HepG2 (cell line): ENCODE measurements around the gene KEL. TPM values are rescaled to one million over a fixed set of nuclear protein-coding genes. Genes with fewer than 3 reads are reported as not detected.

Source experiments
- ATAC-seq: fragments of 200-7000 bp; cut with Tn5 transposase; 3 replicates; pipeline ENCODE4 v1.9.1; 2020; ENCODE audit warnings: mild to moderate bottlenecking, moderate library complexity
- BruUV-seq: library from RNA; stranded (reverse); fragments of 400-500 nt; replicated peaks from 2 replicates; lab custom pipeline; 2021; lab: Mats Ljungman, UMichigan
- CTCF ChIA-PET: fragments of 300-600 bp; formaldehyde crosslinking; extraction: SDS; loops from one replicate; lab custom pipeline; 2021; ENCODE audit warnings: low total read pairs, inconsistent platforms, low intra/inter-chr PET ratio; lab: Yijun Ruan, JAX
- POLR2A ChIA-PET: fragments of 350-600 bp; sonication (Branson Sonifier 250); formaldehyde crosslinking; loops from one replicate; lab custom pipeline; 2020; ENCODE audit warnings: antibody characterized with exemption, inconsistent platforms; lab: Yijun Ruan, JAX
- DNase-seq: peaks from one replicate; pipeline ENCODE4 v3.0.0-alpha.2; 2015; ENCODE audit warnings: low spot score
- FAIRE-seq: peaks from 3 replicates; lab custom pipeline; 2011; peaks lifted over from hg19 to GRCh38; lab: Jason Lieb, UNC
- H2AFZ ChIP-seq: one replicate; pipeline ENCODE4 v1.6.1; 2011; ENCODE audit warnings: low read length, inconsistent platforms
- H3K27ac ChIP-seq: fragments of 300-600 bp; 3 replicates; pipeline ENCODE4 v1.8.0; 2011; ENCODE audit warnings: mixed run types, mild to moderate bottlenecking, mixed read lengths, low read length, inconsistent platforms; ENCODE audit not compliant: insufficient read depth; ENCODE audit errors: extremely low read length
- H3K27me3 ChIP-seq, 2 experiments: fragments of 200-600 bp in 1 of 2; 2 replicates in 1 of 2; 3 replicates in 1 of 2; pipeline versions ENCODE4 v1.6.0 to v1.8.0; 2011; ENCODE audit warnings: low read length in 2 of 2, mild to moderate bottlenecking in 2 of 2, moderate library complexity in 2 of 2, inconsistent platforms in 1 of 2; ENCODE audit not compliant: insufficient read depth in 2 of 2, control insufficient read depth in 1 of 2
- H3K36me3 ChIP-seq, 2 experiments: fragments of 200-600 bp in 1 of 2; replicated peaks in 1 of 2; 2 replicates in 1 of 2; 3 replicates in 1 of 2; pipeline versions ENCODE4 v1.5.1 to v1.8.0; 2011; ENCODE audit warnings: low read length in 2 of 2, inconsistent platforms in 1 of 2; ENCODE audit not compliant: insufficient read depth in 2 of 2, control insufficient read depth in 1 of 2
- H3K4me1 ChIP-seq: 2 replicates; pipeline ENCODE4 v1.5.1; 2012; ENCODE audit warnings: low read length, inconsistent platforms; ENCODE audit not compliant: insufficient read depth
- H3K4me2 ChIP-seq: 2 replicates; pipeline ENCODE4 v1.6.0; 2011; ENCODE audit warnings: low read depth, low read length, inconsistent platforms
- H3K4me3 ChIP-seq, 3 experiments: fragments of 200-600 bp in 1 of 3; sonication (generic), shearing (Covaris generic) in 1 of 3; replicated peaks in 1 of 3; 2 replicates each; pipeline ENCODE4 v1.5.1; 2011 to 2016; ENCODE audit warnings: low read length in 3 of 3, inconsistent platforms in 2 of 3, low read depth in 2 of 3, mild to moderate bottlenecking in 2 of 3, control low read depth in 1 of 3, mixed read lengths in 1 of 3; ENCODE audit not compliant: insufficient read depth in 1 of 3
- H3K79me2 ChIP-seq: one replicate; pipeline ENCODE4 v1.6.1; 2011; ENCODE audit warnings: low read length, inconsistent platforms; ENCODE audit not compliant: insufficient read depth
- H3K9ac ChIP-seq: 2 replicates; pipeline ENCODE4 v1.6.0; 2011; ENCODE audit warnings: mild to moderate bottlenecking, low read depth, low read length, inconsistent platforms; ENCODE audit not compliant: insufficient read depth
- H3K9me3 ChIP-seq: 2 replicates; pipeline ENCODE4 v1.5.1; 2012; ENCODE audit warnings: mild to moderate bottlenecking, low read length
- H4K20me1 ChIP-seq: 2 replicates; pipeline ENCODE4 v1.6.0; 2011; ENCODE audit warnings: inconsistent platforms, mild to moderate bottlenecking, low read length, moderate library complexity; ENCODE audit not compliant: insufficient read depth
- ELF3 ChIP-seq: IDR thresholded peaks from 2 replicates; pipeline ENCODE4 v1.6.1; 2016; ENCODE audit warnings: missing genetic modification reagents, missing compliant biosample characterization
- FLYWCH1 ChIP-seq: sonication (generic); formaldehyde crosslinking; IDR thresholded peaks from 2 replicates; pipeline ENCODE4 v1.8.1; 2023; ENCODE audit warnings: mild to moderate bottlenecking, missing genetic modification reagents
- NONO ChIP-seq, 2 experiments: fragments of 450-650 bp in 1 of 2; sonication (generic) in 1 of 2; formaldehyde crosslinking in 1 of 2; IDR thresholded peaks in 1 of 2; conservative IDR thresholded peaks in 1 of 2; 2 replicates each; pipeline versions ENCODE4 v1.6.1 to v1.8.0; 2017 to 2022; ENCODE audit warnings: mild to moderate bottlenecking in 1 of 2, missing genetic modification reagents in 1 of 2, moderate library complexity in 1 of 2
- PAX8 ChIP-seq: sonication (generic); formaldehyde crosslinking; IDR thresholded peaks from 2 replicates; pipeline ENCODE4 v1.8.0; 2022; ENCODE audit warnings: mild to moderate bottlenecking, missing genetic modification reagents, borderline replicate concordance
- TRIM24 ChIP-seq: sonication (generic); formaldehyde crosslinking; IDR thresholded peaks from 2 replicates; pipeline ENCODE4 v1.8.0; 2022; ENCODE audit warnings: mild to moderate bottlenecking, missing genetic modification reagents
- ZNF253 ChIP-seq: sonication (generic); formaldehyde crosslinking; IDR thresholded peaks from 2 replicates; pipeline ENCODE4 v1.8.0; 2022; ENCODE audit warnings: mild to moderate bottlenecking, missing genetic modification reagents, borderline replicate concordance
- ZNF44 ChIP-seq: sonication (generic); formaldehyde crosslinking; IDR thresholded peaks from 2 replicates; pipeline ENCODE4 v1.5.1; 2020; ENCODE audit warnings: mild to moderate bottlenecking, missing genetic modification reagents
- ZNF558 ChIP-seq: sonication (generic); formaldehyde crosslinking; IDR thresholded peaks from 2 replicates; pipeline ENCODE4 v1.9.0; 2022; ENCODE audit warnings: mild to moderate bottlenecking, missing genetic modification reagents, borderline replicate concordance
- ZNF746 ChIP-seq: sonication (generic); formaldehyde crosslinking; IDR thresholded peaks from 2 replicates; pipeline ENCODE4 v1.8.0; 2022; ENCODE audit warnings: mild to moderate bottlenecking, missing genetic modification reagents
- WGBS: methylation state at CpG from one replicate; pipeline ENCODE4 v1.1.6; 2017; ENCODE audit warnings: low lambda C conversion rate; 5-methylcytosine and 5-hydroxymethylcytosine counted together
- in situ Hi-C: cut with HindIII; loops from 2 replicates; pipeline ENCODE4 v1.10.0; 2017; ENCODE audit warnings: low pct_unique_long_range_greater_than_20kb; ENCODE audit not compliant: extremely low pct_ligation_motif_present
- intact Hi-C: fragments of 100-400 bp; cut with micrococcal nuclease; formaldehyde crosslinking; loops from one replicate; pipeline ENCODE4 v1.10.0; 2022; ENCODE audit not compliant: unreplicated experiment
- polyA plus RNA-seq, 8 experiments: library from polyadenylated mRNA; depleted of rRNA in 3 of 8; stranded (reverse) in 7 of 8; unstranded in 1 of 8; fragments of >200 nt; fragmentation: Illumina TruSeq in 4 of 8; extraction: Trizol in 4 of 8; gene quantifications; 2 replicates each; pipeline versions ENCODE4 v1.2.1 to v1.2.3, GENCODE V29; 2011 to 2016; ENCODE audit warnings: low read depth in 4 of 8, missing spikeins in 1 of 8, mixed read lengths in 1 of 8; ENCODE audit not compliant: insufficient read depth in 1 of 8
- total RNA-seq, 5 experiments: library from RNA; depleted of rRNA; stranded (reverse); fragments of >200 nt; fragmentation: Illumina TruSeq; extraction: Trizol; gene quantifications; 2 replicates each; pipeline ENCODE4 v1.2.3, GENCODE V29; 2016; ENCODE audit warnings: low read depth in 1 of 5
- TF ChIP-seq, protein P1 (sequence below): sonication (generic); formaldehyde crosslinking; IDR thresholded peaks from 2 replicates; pipeline ENCODE4 v1.4.0; 2020; ENCODE audit warnings: low read depth, mild to moderate bottlenecking, missing genetic modification reagents
- TF ChIP-seq, protein P2 (sequence below): sonication (generic); formaldehyde crosslinking; IDR thresholded peaks from 2 replicates; pipeline ENCODE4 v1.8.1; 2023; ENCODE audit warnings: mild to moderate bottlenecking, missing genetic modification reagents, borderline replicate concordance
- TF ChIP-seq, protein P3 (sequence below): sonication (generic); formaldehyde crosslinking; IDR thresholded peaks from 2 replicates; pipeline ENCODE4 v1.4.0; 2020; ENCODE audit warnings: missing genetic modification reagents
- TF ChIP-seq, protein P4 (sequence below): sonication (generic); formaldehyde crosslinking; IDR thresholded peaks from 2 replicates; pipeline ENCODE4; 2020; ENCODE audit warnings: missing genetic modification reagents, mild to moderate bottlenecking, borderline replicate concordance

The KEL gene
- total and polyA plus RNA-seq, 2 of the 13 experiments (the other 11 are each of a cell fraction or from before 2014, with no cell fraction given): 0.03 TPM; not detected in 1

DNA sequence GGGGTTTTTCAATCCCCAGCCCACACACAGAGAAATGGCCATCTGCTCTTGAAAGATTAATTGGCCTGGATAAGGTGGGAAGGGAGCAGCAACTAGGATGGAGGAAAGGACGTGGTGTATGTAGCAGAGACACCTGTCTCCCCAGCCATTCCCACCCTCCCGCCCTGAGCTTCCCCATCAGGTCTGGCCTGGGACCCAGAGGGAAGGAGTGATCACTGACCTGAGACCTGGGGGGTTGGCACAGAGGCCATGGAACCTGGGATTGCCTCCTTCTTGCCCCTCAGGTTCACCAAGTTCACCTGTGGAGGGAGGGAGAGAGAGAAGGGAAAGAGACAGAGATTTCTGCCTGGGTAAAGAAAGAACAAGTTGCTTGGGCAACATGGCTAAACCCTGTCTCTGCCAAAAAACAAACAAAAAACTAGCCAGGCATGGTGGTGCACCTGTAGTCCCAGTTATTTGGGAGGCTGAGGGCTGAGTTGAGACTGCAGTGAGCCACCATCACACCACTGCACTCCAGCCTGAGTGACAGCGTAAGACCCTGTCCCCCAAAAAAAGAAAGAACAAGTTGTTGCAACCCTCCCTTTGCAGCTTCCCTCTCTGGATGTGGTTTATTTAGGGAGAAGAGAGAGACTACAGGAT is 65.3 kb downstream of the KEL start:
- Histone ChIP-seq H3K36me3 (no peaks in the 10 kb centered on the region), H3K4me3 (no peak overlapping the region), H3K27me3 (no peaks in the 10 kb centered on the region; a peak in 1 of 5 replicates), H3K27ac (no peak overlapping the region), H4K20me1 (no peaks in the 10 kb centered on the region), H2AFZ (no peak overlapping the region), H3K4me1 (no peaks in the 10 kb centered on the region), H3K79me2 (no peaks in the 10 kb centered on the region), H3K9ac (no peak overlapping the region), H3K9me3 (no peaks in the 10 kb centered on the region), H3K4me2 (no peak overlapping the region)
- FAIRE-seq: no peak
- CTCF ChIA-PET: no interaction called here
- POLR2A ChIA-PET: no interaction called here
- DNase-seq: no peak
- WGBS: 33% methylated on average over 3 of the region's 3 CpGs
- no TSS peak for BruUV-seq
- TF ChIP-seq PAX8 (CRISPR knock-in tag) (no peak), ZNF253 (no peak), ZNF558 (CRISPR knock-in tag) (no peak), ZNF746 (no peak), NONO (IDR thresholded peaks at IDR 0.05) (no peak), NONO (CRISPR knock-in tag; conservative IDR thresholded peaks at IDR 0.05) (no peak), ELF3 (CRISPR knock-in tag) (no peak), TRIM24 (CRISPR knock-in tag) (no peak), ZNF44 (CRISPR knock-in tag) (no peak), FLYWCH1 (CRISPR knock-in tag) (no peak)
- TF ChIP-seq, protein P1, sequence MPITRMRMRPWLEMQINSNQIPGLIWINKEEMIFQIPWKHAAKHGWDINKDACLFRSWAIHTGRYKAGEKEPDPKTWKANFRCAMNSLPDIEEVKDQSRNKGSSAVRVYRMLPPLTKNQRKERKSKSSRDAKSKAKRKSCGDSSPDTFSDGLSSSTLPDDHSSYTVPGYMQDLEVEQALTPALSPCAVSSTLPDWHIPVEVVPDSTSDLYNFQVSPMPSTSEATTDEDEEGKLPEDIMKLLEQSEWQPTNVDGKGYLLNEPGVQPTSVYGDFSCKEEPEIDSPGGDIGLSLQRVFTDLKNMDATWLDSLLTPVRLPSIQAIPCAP: no peak
- TF ChIP-seq, protein P2, sequence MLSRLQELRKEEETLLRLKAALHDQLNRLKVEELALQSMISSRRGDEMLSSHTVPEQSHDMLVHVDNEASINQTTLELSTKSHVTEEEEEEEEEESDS (CRISPR knock-in tag): no peak
- TF ChIP-seq, protein P3, sequence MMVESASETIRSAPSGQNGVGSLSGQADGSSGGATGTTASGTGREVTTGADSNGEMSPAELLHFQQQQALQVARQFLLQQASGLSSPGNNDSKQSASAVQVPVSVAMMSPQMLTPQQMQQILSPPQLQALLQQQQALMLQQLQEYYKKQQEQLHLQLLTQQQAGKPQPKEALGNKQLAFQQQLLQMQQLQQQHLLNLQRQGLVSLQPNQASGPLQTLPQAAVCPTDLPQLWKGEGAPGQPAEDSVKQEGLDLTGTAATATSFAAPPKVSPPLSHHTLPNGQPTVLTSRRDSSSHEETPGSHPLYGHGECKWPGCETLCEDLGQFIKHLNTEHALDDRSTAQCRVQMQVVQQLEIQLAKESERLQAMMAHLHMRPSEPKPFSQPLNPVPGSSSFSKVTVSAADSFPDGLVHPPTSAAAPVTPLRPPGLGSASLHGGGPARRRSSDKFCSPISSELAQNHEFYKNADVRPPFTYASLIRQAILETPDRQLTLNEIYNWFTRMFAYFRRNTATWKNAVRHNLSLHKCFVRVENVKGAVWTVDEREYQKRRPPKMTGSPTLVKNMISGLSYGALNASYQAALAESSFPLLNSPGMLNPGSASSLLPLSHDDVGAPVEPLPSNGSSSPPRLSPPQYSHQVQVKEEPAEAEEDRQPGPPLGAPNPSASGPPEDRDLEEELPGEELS (CRISPR knock-in tag): no peak
- TF ChIP-seq, protein P4, sequence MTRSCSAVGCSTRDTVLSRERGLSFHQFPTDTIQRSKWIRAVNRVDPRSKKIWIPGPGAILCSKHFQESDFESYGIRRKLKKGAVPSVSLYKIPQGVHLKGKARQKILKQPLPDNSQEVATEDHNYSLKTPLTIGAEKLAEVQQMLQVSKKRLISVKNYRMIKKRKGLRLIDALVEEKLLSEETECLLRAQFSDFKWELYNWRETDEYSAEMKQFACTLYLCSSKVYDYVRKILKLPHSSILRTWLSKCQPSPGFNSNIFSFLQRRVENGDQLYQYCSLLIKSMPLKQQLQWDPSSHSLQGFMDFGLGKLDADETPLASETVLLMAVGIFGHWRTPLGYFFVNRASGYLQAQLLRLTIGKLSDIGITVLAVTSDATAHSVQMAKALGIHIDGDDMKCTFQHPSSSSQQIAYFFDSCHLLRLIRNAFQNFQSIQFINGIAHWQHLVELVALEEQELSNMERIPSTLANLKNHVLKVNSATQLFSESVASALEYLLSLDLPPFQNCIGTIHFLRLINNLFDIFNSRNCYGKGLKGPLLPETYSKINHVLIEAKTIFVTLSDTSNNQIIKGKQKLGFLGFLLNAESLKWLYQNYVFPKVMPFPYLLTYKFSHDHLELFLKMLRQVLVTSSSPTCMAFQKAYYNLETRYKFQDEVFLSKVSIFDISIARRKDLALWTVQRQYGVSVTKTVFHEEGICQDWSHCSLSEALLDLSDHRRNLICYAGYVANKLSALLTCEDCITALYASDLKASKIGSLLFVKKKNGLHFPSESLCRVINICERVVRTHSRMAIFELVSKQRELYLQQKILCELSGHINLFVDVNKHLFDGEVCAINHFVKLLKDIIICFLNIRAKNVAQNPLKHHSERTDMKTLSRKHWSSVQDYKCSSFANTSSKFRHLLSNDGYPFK (CRISPR knock-in tag): no peak
- in situ Hi-C loops (no loop called here), intact Hi-C loops (no loop called here)
- ATAC-seq: no peak
